ENCODE data around the gene BAK1. TPM values are rescaled to one million over a fixed set of nuclear protein-coding genes. Genes with fewer than 3 reads are reported as not detected.
"Not testable (repeated sequence)": the region's sequence is repeated elsewhere in the genome, so short reads cannot be mapped to it uniquely, and the experiment has no call there.

BAK1 gene
- total RNA-seq, 1 experiment from 2014 or later = 31.5 TPM

- intact Hi-C loops (cut with micrococcal nuclease; ENCODE audit: unreplicated experiment) = no loop called here
- POLR2A ChIA-PET = interaction anchor here (0.7 kb wide), 1 partner anchor 1004 kb away, joined by 17 read pairs; no protein-coding TSS in a partner anchor
- BruUV-seq (replicated peaks) = no TSS peak
Measured at GRCh38 chr6:33546766-33547165, 33.3 kb downstream of the BAK1 start.

DNA sequence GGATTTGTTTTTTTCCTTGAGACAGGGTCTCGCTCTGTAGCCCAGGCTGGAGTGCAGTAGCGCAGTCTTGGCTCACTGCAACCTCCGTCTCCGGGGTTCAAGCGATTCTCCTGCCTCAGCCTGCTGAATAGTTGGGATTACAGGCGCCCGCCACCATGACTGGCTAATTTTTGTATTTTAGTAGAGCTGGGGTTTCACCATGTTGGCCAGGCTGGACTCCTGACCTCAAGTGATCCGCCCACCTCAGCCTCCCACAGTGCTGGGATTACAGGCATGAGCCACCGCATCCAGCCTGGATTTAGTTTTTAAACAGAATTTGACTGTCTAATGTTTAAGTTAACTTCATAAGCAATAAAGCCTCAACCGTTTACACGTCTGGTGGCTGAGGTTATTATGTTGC is 34.8 kb downstream of the BAK1 start:
- intact Hi-C loops (cut with micrococcal nuclease; ENCODE audit: unreplicated experiment); ATAC-seq; H3K36me3 ChIP-seq (ENCODE audit: control insufficient read depth, insufficient read depth, low read length); POLR2A ChIA-PET; H3K4me1 ChIP-seq (ENCODE audit: control insufficient read depth, insufficient read depth, low read length); H3K4me3 ChIP-seq (ENCODE audit: low read depth in 2 of 2, low read length in 2 of 2); DNase-seq (ENCODE audit: low read depth, low spot score); H3K9me3 ChIP-seq (ENCODE audit: control insufficient read depth, insufficient read depth, low read depth, low read length); BruUV-seq (replicated peaks); in situ Hi-C loops (cut with HindIII; ENCODE audit: low pct_unique_long_range_greater_than_20kb, low sequenced_read_pairs); CTCF ChIA-PET; H3K27me3 ChIP-seq (ENCODE audit: control insufficient read depth, insufficient read depth, low read length); H3K27ac ChIP-seq (ENCODE audit: low read length): not testable (repeated sequence)

More at GRCh38 chr6:33546766-33547165, 33.3 kb downstream of the BAK1 start:
- H3K4me3 ChIP-seq (ENCODE audit: low read depth in 2 of 2, low read length in 2 of 2) = no peak overlapping the region
- no peak for DNase-seq (ENCODE audit: low read depth, low spot score)
- in situ Hi-C loops (cut with HindIII; ENCODE audit: low pct_unique_long_range_greater_than_20kb, low sequenced_read_pairs) = no loop called here
- H3K27me3 ChIP-seq (ENCODE audit: control insufficient read depth, insufficient read depth, low read length) = no peaks in the 10 kb centered on the region
- CTCF ChIA-PET = interaction anchor here (0.7 kb wide), 1 partner anchor 1499 kb away, joined by 4 read pairs; no protein-coding TSS in a partner anchor
- no peak overlapping the region for H3K27ac ChIP-seq (ENCODE audit: low read length)
- no peaks in the 10 kb centered on the region for H3K4me1 ChIP-seq (ENCODE audit: control insufficient read depth, insufficient read depth, low read length)
- H3K36me3 ChIP-seq (ENCODE audit: control insufficient read depth, insufficient read depth, low read length) = no peaks in the 10 kb centered on the region
- TF ChIP-seq POLR2AphosphoS5 (IDR thresholded peaks at IDR 0.05; ENCODE audit: low read depth, low read length) = no peak
- TF ChIP-seq TCF7L2 (IDR thresholded peaks at IDR 0.05; ENCODE audit: low read depth, low read length) = no peak
- TF ChIP-seq CTCF (IDR thresholded peaks at IDR 0.05) = no peak
- no peak for TF ChIP-seq SIN3A (IDR thresholded peaks at IDR 0.05; ENCODE audit: borderline replicate concordance, insufficient read depth, low read depth, low read length)
- TF ChIP-seq, protein P1, sequence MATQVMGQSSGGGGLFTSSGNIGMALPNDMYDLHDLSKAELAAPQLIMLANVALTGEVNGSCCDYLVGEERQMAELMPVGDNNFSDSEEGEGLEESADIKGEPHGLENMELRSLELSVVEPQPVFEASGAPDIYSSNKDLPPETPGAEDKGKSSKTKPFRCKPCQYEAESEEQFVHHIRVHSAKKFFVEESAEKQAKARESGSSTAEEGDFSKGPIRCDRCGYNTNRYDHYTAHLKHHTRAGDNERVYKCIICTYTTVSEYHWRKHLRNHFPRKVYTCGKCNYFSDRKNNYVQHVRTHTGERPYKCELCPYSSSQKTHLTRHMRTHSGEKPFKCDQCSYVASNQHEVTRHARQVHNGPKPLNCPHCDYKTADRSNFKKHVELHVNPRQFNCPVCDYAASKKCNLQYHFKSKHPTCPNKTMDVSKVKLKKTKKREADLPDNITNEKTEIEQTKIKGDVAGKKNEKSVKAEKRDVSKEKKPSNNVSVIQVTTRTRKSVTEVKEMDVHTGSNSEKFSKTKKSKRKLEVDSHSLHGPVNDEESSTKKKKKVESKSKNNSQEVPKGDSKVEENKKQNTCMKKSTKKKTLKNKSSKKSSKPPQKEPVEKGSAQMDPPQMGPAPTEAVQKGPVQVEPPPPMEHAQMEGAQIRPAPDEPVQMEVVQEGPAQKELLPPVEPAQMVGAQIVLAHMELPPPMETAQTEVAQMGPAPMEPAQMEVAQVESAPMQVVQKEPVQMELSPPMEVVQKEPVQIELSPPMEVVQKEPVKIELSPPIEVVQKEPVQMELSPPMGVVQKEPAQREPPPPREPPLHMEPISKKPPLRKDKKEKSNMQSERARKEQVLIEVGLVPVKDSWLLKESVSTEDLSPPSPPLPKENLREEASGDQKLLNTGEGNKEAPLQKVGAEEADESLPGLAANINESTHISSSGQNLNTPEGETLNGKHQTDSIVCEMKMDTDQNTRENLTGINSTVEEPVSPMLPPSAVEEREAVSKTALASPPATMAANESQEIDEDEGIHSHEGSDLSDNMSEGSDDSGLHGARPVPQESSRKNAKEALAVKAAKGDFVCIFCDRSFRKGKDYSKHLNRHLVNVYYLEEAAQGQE (IDR thresholded peaks at IDR 0.05; ENCODE audit: insufficient read depth in 1 of 2, low read depth in 2 of 2, low read length in 1 of 2) = no peak
- ATAC-seq = no peak
- H3K9me3 ChIP-seq (ENCODE audit: control insufficient read depth, insufficient read depth, low read depth, low read length) = no peaks in the 10 kb centered on the region

DNA sequence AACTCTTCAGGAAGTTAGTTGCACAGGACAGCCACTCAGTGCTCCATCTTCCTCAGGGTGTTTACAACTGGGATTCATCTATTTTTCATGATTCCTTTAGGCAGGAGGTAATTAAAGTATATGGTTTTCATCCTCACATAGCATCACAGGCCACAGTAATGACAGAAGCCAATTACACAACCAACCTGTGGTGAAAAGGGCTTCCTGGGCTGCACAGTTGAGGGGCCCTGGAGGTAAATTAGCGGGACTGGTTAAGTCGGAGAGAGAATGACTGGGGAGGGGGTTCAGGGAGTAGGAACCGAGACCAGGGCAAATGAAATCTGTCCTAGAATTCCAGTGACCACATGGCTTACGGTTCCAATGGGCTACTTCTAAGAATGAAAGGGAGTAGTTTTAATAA is 37.0 kb downstream of the BAK1 start:
- H3K4me1 ChIP-seq (ENCODE audit: control insufficient read depth, insufficient read depth, low read length) = no peaks in the 10 kb centered on the region
- H3K4me3 ChIP-seq (ENCODE audit: low read depth in 2 of 2, low read length in 2 of 2) = no peak overlapping the region
- TF ChIP-seq SIN3A (IDR thresholded peaks at IDR 0.05; ENCODE audit: borderline replicate concordance, insufficient read depth, low read depth, low read length) (no peak), CTCF (IDR thresholded peaks at IDR 0.05) (no peak), TCF7L2 (IDR thresholded peaks at IDR 0.05; ENCODE audit: low read depth, low read length) (no peak), POLR2AphosphoS5 (IDR thresholded peaks at IDR 0.05; ENCODE audit: low read depth, low read length) (no peak)
- TF ChIP-seq, protein P1 (IDR thresholded peaks at IDR 0.05; ENCODE audit: insufficient read depth in 1 of 2, low read depth in 2 of 2, low read length in 1 of 2) = no peak
- H3K36me3 ChIP-seq (ENCODE audit: control insufficient read depth, insufficient read depth, low read length) = no peaks in the 10 kb centered on the region
- H3K27ac ChIP-seq (ENCODE audit: low read length) = no peak overlapping the region
- no peaks in the 10 kb centered on the region for H3K27me3 ChIP-seq (ENCODE audit: control insufficient read depth, insufficient read depth, low read length)
- ATAC-seq (no peak), DNase-seq (ENCODE audit: low read depth, low spot score) (no peak)
- in situ Hi-C loops (cut with HindIII; ENCODE audit: low pct_unique_long_range_greater_than_20kb, low sequenced_read_pairs) = no loop called here
- H3K9me3 ChIP-seq (ENCODE audit: control insufficient read depth, insufficient read depth, low read depth, low read length) = no peaks in the 10 kb centered on the region
- BruUV-seq (replicated peaks) = no TSS peak
- ChIA-PET CTCF (interaction anchor here (0.6 kb wide), 1 partner anchor 53 kb away, joined by 5 read pairs; no protein-coding TSS in a partner anchor), POLR2A (no interaction called here)
- intact Hi-C loops (cut with micrococcal nuclease; ENCODE audit: unreplicated experiment) = no loop called here
